Hepatocyte (in vitro differentiated cells): ENCODE measurements around the gene SYT3. TPM values are rescaled to one million over a fixed set of nuclear protein-coding genes. Genes with fewer than 3 reads are reported as not detected.

Source experiments
- DNase-seq: peaks from one replicate; pipeline ENCODE4 v3.0.0-alpha.2; 2016; ENCODE audit warnings: low spot score
- H2AFZ ChIP-seq: fragments of 200-600 bp; sonication (generic); 2 replicates; pipeline ENCODE4 v1.6.0; 2016; ENCODE audit warnings: antibody characterized with exemption, mild to moderate bottlenecking
- H3K27ac ChIP-seq: fragments of 200-600 bp; sonication (generic); 2 replicates; pipeline ENCODE4 v1.5.1; 2016; ENCODE audit warnings: mild to moderate bottlenecking
- H3K27me3 ChIP-seq: fragments of 200-600 bp; sonication (generic); 2 replicates; pipeline ENCODE4 v1.6.1; 2016
- H3K36me3 ChIP-seq: fragments of 200-600 bp; sonication (generic); replicated peaks from 2 replicates; pipeline ENCODE4 v1.5.1; 2016; ENCODE audit warnings: low read depth; ENCODE audit not compliant: insufficient read depth
- H3K4me1 ChIP-seq: fragments of 200-600 bp; sonication (generic); 2 replicates; pipeline ENCODE4 v1.5.1; 2016; ENCODE audit warnings: mild to moderate bottlenecking, moderate library complexity; ENCODE audit not compliant: insufficient read depth
- H3K4me2 ChIP-seq: fragments of 200-600 bp; sonication (generic); 2 replicates; pipeline ENCODE4 v1.6.0; 2016
- H3K4me3 ChIP-seq: fragments of 200-600 bp; sonication (generic); 2 replicates; pipeline ENCODE4 v1.5.1; 2016; ENCODE audit warnings: mild to moderate bottlenecking
- H3K79me2 ChIP-seq: fragments of 200-600 bp; sonication (generic); 2 replicates; pipeline ENCODE4 v1.6.0; 2017; ENCODE audit warnings: mild to moderate bottlenecking
- H3K9me2 ChIP-seq: fragments of 200-600 bp; sonication (generic); replicated peaks from 2 replicates; pipeline ENCODE4 v1.6.0; 2017; ENCODE audit warnings: mild to moderate bottlenecking; ENCODE audit not compliant: insufficient read depth
- H3K9me3 ChIP-seq: fragments of 200-600 bp; sonication (generic); 2 replicates; pipeline ENCODE4 v1.5.1; 2016; ENCODE audit warnings: low read depth, mild to moderate bottlenecking
- H4K20me1 ChIP-seq: fragments of 200-600 bp; sonication (generic); 2 replicates; pipeline ENCODE4 v1.6.0; 2016; ENCODE audit warnings: mild to moderate bottlenecking; ENCODE audit not compliant: insufficient read depth, poor library complexity, severe bottlenecking
- CTCF ChIP-seq: fragments of 200-600 bp; sonication (generic); IDR thresholded peaks from 2 replicates; pipeline ENCODE4 v1.5.1; 2016; ENCODE audit warnings: antibody characterized with exemption, mild to moderate bottlenecking; ENCODE audit not compliant: poor library complexity
- EZH2 ChIP-seq: fragments of 200-600 bp; sonication (generic); IDR thresholded peaks from 2 replicates; pipeline ENCODE4 v1.6.1; 2016; ENCODE audit warnings: antibody characterized with exemption, mild to moderate bottlenecking, borderline replicate concordance
- EZH2phosphoT487 ChIP-seq: fragments of 200-600 bp; sonication (generic); IDR thresholded peaks from one replicate; pipeline ENCODE4 v1.6.1; 2018; ENCODE audit warnings: antibody characterized with exemption, mild to moderate bottlenecking, low read depth, moderate library complexity; ENCODE audit not compliant: unreplicated experiment, severe bottlenecking
- WGBS: methylation state at CpG from one replicate; pipeline ENCODE4 v1.1.6; 2016; ENCODE audit warnings: low lambda C conversion rate; ENCODE audit errors: missing lambda C conversion rate; 5-methylcytosine and 5-hydroxymethylcytosine counted together
- polyA plus RNA-seq: library from polyadenylated mRNA; unstranded; fragments of >200 nt; fragmentation: Nextera tagmentation; extraction: Ambion mirVana; gene quantifications from 2 replicates; pipeline ENCODE4 v1.2.1, GENCODE V29; 2016
- total RNA-seq: library from RNA; depleted of rRNA; stranded (reverse); fragments of >200 nt; gene quantifications from 2 replicates; pipeline ENCODE4 v1.2.3, GENCODE V29; 2014

The SYT3 gene
- total and polyA plus RNA-seq, 2 experiments from 2014 or later = 1.5 to 2.2 TPM

DNA sequence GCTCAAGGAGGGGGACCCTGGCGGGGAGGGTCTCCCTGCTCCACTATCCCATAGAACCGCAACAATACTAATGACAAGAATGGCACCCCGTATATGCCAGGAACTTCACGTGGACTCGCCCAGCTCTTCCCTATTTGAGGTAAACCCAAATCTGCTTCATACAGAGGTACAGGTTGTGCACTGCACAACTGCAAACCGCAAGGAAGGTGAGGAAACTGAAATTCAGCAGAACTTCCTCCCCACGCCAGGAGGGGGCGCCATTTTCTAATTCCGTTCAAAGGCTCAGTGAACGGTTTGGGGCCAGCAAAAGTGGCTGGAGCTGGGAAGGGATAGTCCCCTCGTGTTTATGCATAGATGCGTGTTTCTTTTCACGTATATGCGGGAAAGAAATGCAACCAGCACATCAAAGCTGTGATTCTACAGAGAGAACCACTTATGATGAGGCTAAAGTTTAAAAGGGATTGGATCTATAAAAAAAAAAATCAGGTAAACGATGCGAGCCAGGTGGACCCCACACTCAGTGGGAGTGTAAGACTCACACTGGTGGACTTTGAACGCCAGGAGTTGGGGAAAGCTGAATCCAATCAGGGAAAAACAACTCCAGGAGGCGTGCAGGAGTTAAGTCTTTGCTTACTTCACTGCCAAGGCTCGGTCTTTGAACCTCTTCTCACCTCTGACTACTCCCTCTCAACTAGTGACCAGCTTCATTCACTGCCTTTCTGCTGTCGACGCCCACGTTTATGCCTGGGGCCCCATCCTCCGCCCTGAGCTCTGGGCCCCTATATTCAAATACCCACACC, 29.8 kb upstream of the SYT3 start:
- Histone ChIP-seq H3K4me2 (no peak overlapping the region), H2AFZ (no peak overlapping the region), H3K9me2 (no peaks in the 10 kb centered on the region), H3K36me3 (no peaks in the 10 kb centered on the region), H3K4me3 (no peak overlapping the region), H3K79me2 (no peaks in the 10 kb centered on the region), H3K27me3 (peaks cover 66% of the 10 kb centered on the region), H3K27ac (no peak overlapping the region), H3K9me3 (no peaks in the 10 kb centered on the region), H3K4me1 (no peaks in the 10 kb centered on the region), H4K20me1 (no peaks in the 10 kb centered on the region)
- peak; percentile 57 for TF ChIP-seq CTCF
- TF ChIP-seq EZH2 = peak; percentile 13
- no peak for TF ChIP-seq EZH2phosphoT487
- DNase-seq = peak; percentile 44
- WGBS = 41% methylated on average over 23 of the region's 23 CpGs

DNA sequence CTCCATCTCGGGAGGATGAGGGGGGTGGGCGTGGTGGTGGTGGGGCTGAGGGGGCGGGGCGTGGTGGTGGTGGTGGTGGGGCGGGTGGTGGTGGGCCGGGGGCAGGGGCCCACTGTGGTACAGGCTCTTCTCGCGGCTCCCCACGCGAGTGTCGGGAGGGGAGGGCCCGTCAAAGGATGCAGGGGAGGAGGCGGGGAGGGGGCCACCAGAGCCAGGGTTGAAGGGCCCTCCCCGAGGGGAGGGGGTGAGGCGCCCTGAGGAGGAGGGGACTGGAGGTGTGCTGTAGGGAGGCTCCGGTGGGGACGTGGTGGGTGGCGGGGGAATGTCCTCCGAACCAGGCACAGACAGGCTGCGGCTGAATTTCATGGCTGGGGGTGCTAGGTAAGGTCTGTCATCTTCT, 29.2 kb upstream of the SYT3 start:
- no peaks in the 10 kb centered on the region for H3K9me2 ChIP-seq
- no peak overlapping the region for H2AFZ ChIP-seq
- H3K27me3 ChIP-seq = peaks cover 66% of the 10 kb centered on the region
- H4K20me1 ChIP-seq = no peaks in the 10 kb centered on the region
- DNase-seq = no peak
- no peak overlapping the region for H3K4me2 ChIP-seq
- H3K36me3 ChIP-seq = no peaks in the 10 kb centered on the region
- no peak overlapping the region for H3K4me3 ChIP-seq
- H3K9me3 ChIP-seq = no peaks in the 10 kb centered on the region
- WGBS = 47% methylated on average over 3 of the region's 20 CpGs
- no peaks in the 10 kb centered on the region for H3K4me1 ChIP-seq
- H3K79me2 ChIP-seq = no peaks in the 10 kb centered on the region
- no peak for TF ChIP-seq CTCF
- TF ChIP-seq EZH2phosphoT487 = no peak
- TF ChIP-seq EZH2 = no peak
- H3K27ac ChIP-seq = no peak overlapping the region

DNA sequence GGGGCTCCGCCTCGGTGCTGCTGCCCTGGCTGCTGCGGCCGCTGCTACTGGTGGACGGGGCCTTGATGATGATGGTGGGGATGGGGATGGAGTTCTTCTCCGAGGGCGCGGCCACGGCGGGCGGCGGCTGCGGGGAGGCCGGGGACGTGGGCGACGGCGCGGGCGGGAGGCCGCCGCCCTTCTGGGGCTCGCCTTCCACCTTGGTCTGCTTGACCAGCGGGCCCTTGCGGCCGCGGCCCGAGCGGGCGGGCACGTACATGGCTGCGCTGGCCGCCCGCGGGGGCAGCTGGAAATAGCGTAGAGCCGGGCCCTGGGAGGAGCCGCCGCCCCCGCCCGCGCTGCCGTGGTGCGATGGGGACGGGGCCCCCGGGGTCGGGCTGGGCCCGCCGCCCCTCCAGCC, 28.7 kb upstream of the SYT3 start:
- Histone ChIP-seq H2AFZ (no peak overlapping the region), H3K4me3 (no peak overlapping the region), H3K79me2 (no peaks in the 10 kb centered on the region), H3K9me2 (no peaks in the 10 kb centered on the region), H3K4me1 (no peaks in the 10 kb centered on the region), H3K27ac (no peak overlapping the region), H3K9me3 (no peaks in the 10 kb centered on the region), H4K20me1 (no peaks in the 10 kb centered on the region), H3K27me3 (peaks cover 63% of the 10 kb centered on the region), H3K4me2 (peak overlapping the region; percentile 56), H3K36me3 (no peaks in the 10 kb centered on the region)
- no peak for DNase-seq
- TF ChIP-seq CTCF (no peak), EZH2 (no peak), EZH2phosphoT487 (no peak)
- no CpG with 5 or more reads among the region's 49 CpGs for WGBS
